ENCODE measurements around the gene GCN1.

Gene GCN1

DNA sequence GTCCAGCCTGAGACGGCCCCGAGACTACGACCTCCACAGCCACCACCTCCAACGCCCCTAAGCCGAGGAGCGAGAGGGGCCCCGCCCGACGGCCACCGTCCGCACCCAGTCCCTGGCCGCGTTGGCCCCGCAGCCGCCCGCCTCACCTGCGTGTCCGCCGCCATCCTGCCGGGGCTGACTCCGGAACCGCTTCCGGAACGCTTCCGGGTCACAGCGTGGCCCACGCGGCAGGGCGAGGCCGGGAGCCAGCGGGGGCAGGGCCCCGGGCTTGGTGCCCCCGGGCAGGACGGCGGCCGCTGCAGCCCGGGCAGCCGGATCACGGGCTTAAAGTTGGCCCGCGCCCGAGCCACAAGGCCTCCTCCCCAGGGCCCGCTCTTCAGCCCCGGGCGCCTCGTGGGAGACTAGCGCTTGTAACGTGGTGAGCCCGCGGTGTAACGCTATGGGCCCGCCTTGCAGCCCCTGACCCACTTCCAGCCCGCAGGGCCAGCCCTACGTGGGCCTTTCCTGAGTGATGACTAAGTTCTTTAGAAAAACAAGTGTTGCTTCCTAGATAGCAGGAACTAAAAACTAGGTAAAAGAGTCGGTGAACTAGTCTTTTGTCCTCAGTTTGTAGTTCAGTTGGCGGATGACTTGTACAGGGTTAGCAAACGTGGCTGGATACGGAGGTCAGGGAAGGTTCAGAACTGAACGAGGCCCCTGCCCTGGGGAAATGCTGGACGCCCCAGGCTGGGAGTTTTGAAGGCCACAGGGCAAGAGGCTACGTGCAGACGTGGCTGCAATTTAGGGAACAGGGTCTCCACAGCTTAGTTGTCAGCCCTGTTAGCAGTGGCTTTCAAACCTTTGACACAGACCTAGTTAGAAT, at the start of gene GCN1 (continued):
- TF ChIP-seq TCF7L2 (IDR thresholded peaks at IDR 0.05; ENCODE audit: borderline replicate concordance, low read depth, low read length): no peak
- TF ChIP-seq ZNF791 (tag by site-specific recombination; IDR thresholded peaks at IDR 0.05): no peak
- no peak for TF ChIP-seq ZNF747 (tag by site-specific recombination; IDR thresholded peaks at IDR 0.05)
- no peak for TF ChIP-seq ZNF600 (tag by site-specific recombination; IDR thresholded peaks at IDR 0.05)
- TF ChIP-seq, protein P1, sequence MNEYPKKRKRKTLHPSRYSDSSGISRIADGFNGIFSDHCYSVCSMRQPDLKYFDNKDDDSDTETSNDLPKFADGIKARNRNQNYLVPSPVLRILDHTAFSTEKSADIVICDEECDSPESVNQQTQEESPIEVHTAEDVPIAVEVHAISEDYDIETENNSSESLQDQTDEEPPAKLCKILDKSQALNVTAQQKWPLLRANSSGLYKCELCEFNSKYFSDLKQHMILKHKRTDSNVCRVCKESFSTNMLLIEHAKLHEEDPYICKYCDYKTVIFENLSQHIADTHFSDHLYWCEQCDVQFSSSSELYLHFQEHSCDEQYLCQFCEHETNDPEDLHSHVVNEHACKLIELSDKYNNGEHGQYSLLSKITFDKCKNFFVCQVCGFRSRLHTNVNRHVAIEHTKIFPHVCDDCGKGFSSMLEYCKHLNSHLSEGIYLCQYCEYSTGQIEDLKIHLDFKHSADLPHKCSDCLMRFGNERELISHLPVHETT (tag by site-specific recombination; IDR thresholded peaks at IDR 0.05): no peak; the same call in 1 of the 2 replicates
- no peak for TF ChIP-seq ZNF521 (tag by site-specific recombination; IDR thresholded peaks at IDR 0.05)
- 0 out of 2 replicates have a peak, but pooled peaks have one; percentile 71 for TF ChIP-seq KLF8 (tag by site-specific recombination; IDR thresholded peaks at IDR 0.05)
- TF ChIP-seq ZNF530 (tag by site-specific recombination; IDR thresholded peaks at IDR 0.05; ENCODE audit: low read depth): no peak
- TF ChIP-seq KLF1 (tag by site-specific recombination; IDR thresholded peaks at IDR 0.05): peak; percentile 64
- peak; percentile 99 for TF ChIP-seq YY2 (tag by site-specific recombination; IDR thresholded peaks at IDR 0.05)
- TF ChIP-seq ZNF214 (tag by site-specific recombination; IDR thresholded peaks at IDR 0.05; ENCODE audit: borderline replicate concordance): no peak
- TF ChIP-seq ZNF610 (tag by site-specific recombination; IDR thresholded peaks at IDR 0.05; ENCODE audit: borderline replicate concordance): 0 out of 2 replicates have a peak, but pooled peaks have one; percentile 33
- TF ChIP-seq, protein P2, sequence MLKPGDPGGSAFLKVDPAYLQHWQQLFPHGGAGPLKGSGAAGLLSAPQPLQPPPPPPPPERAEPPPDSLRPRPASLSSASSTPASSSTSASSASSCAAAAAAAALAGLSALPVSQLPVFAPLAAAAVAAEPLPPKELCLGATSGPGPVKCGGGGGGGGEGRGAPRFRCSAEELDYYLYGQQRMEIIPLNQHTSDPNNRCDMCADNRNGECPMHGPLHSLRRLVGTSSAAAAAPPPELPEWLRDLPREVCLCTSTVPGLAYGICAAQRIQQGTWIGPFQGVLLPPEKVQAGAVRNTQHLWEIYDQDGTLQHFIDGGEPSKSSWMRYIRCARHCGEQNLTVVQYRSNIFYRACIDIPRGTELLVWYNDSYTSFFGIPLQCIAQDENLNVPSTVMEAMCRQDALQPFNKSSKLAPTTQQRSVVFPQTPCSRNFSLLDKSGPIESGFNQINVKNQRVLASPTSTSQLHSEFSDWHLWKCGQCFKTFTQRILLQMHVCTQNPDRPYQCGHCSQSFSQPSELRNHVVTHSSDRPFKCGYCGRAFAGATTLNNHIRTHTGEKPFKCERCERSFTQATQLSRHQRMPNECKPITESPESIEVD (tag by site-specific recombination; IDR thresholded peaks at IDR 0.05): no peak
- no peak for TF ChIP-seq ZNF549 (tag by site-specific recombination; IDR thresholded peaks at IDR 0.05)
- peak; percentile 67 for TF ChIP-seq BCL6B (tag by site-specific recombination; IDR thresholded peaks at IDR 0.05)
- no peak for TF ChIP-seq AEBP2 (tag by site-specific recombination; IDR thresholded peaks at IDR 0.05; ENCODE audit: borderline replicate concordance)
- no peak for TF ChIP-seq ZNF292 (tag by site-specific recombination; IDR thresholded peaks at IDR 0.05; ENCODE audit: borderline replicate concordance, low read depth)
- TF ChIP-seq ZNF701 (tag by site-specific recombination; IDR thresholded peaks at IDR 0.05): no peak
- peak; percentile 28 for TF ChIP-seq KLF17 (tag by site-specific recombination; IDR thresholded peaks at IDR 0.05)
- no peak for TF ChIP-seq BCL11A (tag by site-specific recombination; IDR thresholded peaks at IDR 0.05; ENCODE audit: low read depth)
- no peak for TF ChIP-seq ZNF26 (tag by site-specific recombination; IDR thresholded peaks at IDR 0.05)
- no peak; the same call in 1 of the 2 replicates for TF ChIP-seq KLF16 (tag by site-specific recombination; IDR thresholded peaks at IDR 0.05)
- no peak for TF ChIP-seq ZNF155 (tag by site-specific recombination; IDR thresholded peaks at IDR 0.05)
- peak; percentile 91; the same call in 1 of the 2 replicates for TF ChIP-seq ZNF561 (tag by site-specific recombination; IDR thresholded peaks at IDR 0.05; ENCODE audit: borderline replicate concordance)
- TF ChIP-seq ZNF146 (tag by site-specific recombination; IDR thresholded peaks at IDR 0.05): no peak
- TF ChIP-seq ZFP37 (tag by site-specific recombination; IDR thresholded peaks at IDR 0.05): peak; percentile 69; the same call in 1 of the 2 replicates
- no peak for TF ChIP-seq ZNF132 (tag by site-specific recombination; IDR thresholded peaks at IDR 0.05; ENCODE audit: borderline replicate concordance)
- peak; percentile 49; the same call in 1 of the 2 replicates for TF ChIP-seq ZNF501 (tag by site-specific recombination; IDR thresholded peaks at IDR 0.05)
- TF ChIP-seq ZBTB44 (tag by site-specific recombination; IDR thresholded peaks at IDR 0.05): no peak; the same call in 1 of the 2 replicates
